Esophagus muscularis mucosa (tissue), 4 donors: ENCODE data around the gene TPK1. TPM values are rescaled to one million over a fixed set of nuclear protein-coding genes. Genes with fewer than 3 reads are reported as not detected.

Experiments
- DNase-seq: peaks from one replicate; pipeline ENCODE4 v3.0.0-alpha.2; 2017; ENCODE audit errors: extremely low spot score
- H3K27ac ChIP-seq, 4 donors: fragments of 200-600 bp; sonication (generic); replicated peaks in 1 of 4; 1 replicate in 3 of 4; 2 replicates in 1 of 4; pipeline ENCODE4 v1.5.1; 2016 to 2019; ENCODE audit warnings: mild to moderate bottlenecking in 1 of 4
- H3K27me3 ChIP-seq, 4 donors: fragments of 200-600 bp; sonication (generic); one replicate each; pipeline versions ENCODE4 v1.5.1 to v1.6.0; 2016 to 2019
- H3K36me3 ChIP-seq, 4 donors: fragments of 200-600 bp; sonication (generic); one replicate each; pipeline ENCODE4 v1.5.1; 2016 to 2019
- H3K4me1 ChIP-seq, 4 donors: fragments of 200-600 bp; sonication (generic); one replicate each; pipeline ENCODE4 v1.5.1; 2016 to 2019
- H3K4me3 ChIP-seq, 4 donors: fragments of 200-600 bp; sonication (generic); 1 replicate in 2 of 4; 2 replicates in 2 of 4; pipeline ENCODE4 v1.5.1; 2016 to 2019; ENCODE audit warnings: mild to moderate bottlenecking in 4 of 4, moderate library complexity in 1 of 4
- H3K9me3 ChIP-seq, 4 donors: fragments of 200-600 bp; sonication (generic); 1 replicate in 3 of 4; 2 replicates in 1 of 4; pipeline ENCODE4 v1.5.1; 2016 to 2019
- EP300 ChIP-seq: sonication (generic); formaldehyde crosslinking; IDR thresholded peaks from one replicate; pipeline ENCODE4 v1.6.1; 2017; ENCODE audit warnings: antibody characterized with exemption
- POLR2A ChIP-seq: fragments of 450-650 bp; IDR thresholded peaks from one replicate; pipeline ENCODE4 v1.6.1; 2017; ENCODE audit warnings: antibody characterized with exemption, moderate library complexity, mild to moderate bottlenecking, low read depth
- POLR2AphosphoS5 ChIP-seq, 2 donors: sonication (generic); formaldehyde crosslinking; IDR thresholded peaks; one replicate each; pipeline ENCODE4 v1.6.1; 2017; ENCODE audit warnings: antibody characterized with exemption in 2 of 2
- WGBS: methylation state at CpG from one replicate; pipeline ENCODE4 v1.1.5; 2018; 5-methylcytosine and 5-hydroxymethylcytosine counted together
- intact Hi-C: fragments of 100-400 bp; cut with DNase I; formaldehyde crosslinking; loops from one replicate; pipeline ENCODE4 v1.15.1; 2023
- total RNA-seq, 4 donors: library from RNA; depleted of rRNA; stranded (reverse); fragments of >200 nt; gene quantifications; one replicate each; pipeline versions ENCODE4 v1.1.0 to v1.2.1, GENCODE V29; 2016
- TF ChIP-seq, protein P1 (sequence below), 3 experiments: fragments of 200-600 bp in 2 of 3; fragments of 450-650 bp in 1 of 3; sonication (generic) in 2 of 3; IDR thresholded peaks; one replicate each; pipeline ENCODE4 v1.5.1; 2017 to 2019; ENCODE audit warnings: antibody characterized with exemption in 3 of 3, mild to moderate bottlenecking in 2 of 3, moderate library complexity in 1 of 3

TPK1 gene
- total RNA-seq, 4 donors from 2014 or later, result 2.7 to 4.3 (median 3.4) TPM

DNA sequence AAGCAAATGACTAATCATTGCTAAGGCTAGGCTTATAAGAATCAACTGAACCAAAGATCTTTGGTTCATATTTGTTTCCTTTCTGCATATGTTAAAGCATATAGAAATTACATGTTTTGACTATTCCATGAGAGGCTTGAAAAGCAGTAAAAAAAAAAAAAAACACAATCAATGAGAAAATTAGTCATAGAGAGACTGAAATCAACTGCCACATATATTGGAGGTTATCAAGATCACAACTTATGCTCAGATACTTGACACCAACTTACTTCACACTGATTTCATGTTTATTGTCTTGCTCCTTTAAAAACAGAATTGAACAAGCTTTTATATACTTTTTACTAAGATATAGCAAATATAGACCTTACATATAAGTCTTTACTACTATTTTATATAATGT, 161.3 kb downstream of the TPK1 start:
- intact Hi-C loops, result no loop called here
- Histone ChIP-seq H3K9me3 (no peaks in the 10 kb centered on the region), H3K27me3 (no peaks in the 10 kb centered on the region), H3K4me3 (no peak overlapping the region), H3K4me1 (no peaks in the 10 kb centered on the region), H3K36me3 (no peaks in the 10 kb centered on the region), H3K27ac (no peak overlapping the region)
- no peak for DNase-seq
- TF ChIP-seq POLR2AphosphoS5 (IDR thresholded peaks at IDR 0.05) (no peak), POLR2A (no peak), EP300 (no peak)
- TF ChIP-seq, protein P1, sequence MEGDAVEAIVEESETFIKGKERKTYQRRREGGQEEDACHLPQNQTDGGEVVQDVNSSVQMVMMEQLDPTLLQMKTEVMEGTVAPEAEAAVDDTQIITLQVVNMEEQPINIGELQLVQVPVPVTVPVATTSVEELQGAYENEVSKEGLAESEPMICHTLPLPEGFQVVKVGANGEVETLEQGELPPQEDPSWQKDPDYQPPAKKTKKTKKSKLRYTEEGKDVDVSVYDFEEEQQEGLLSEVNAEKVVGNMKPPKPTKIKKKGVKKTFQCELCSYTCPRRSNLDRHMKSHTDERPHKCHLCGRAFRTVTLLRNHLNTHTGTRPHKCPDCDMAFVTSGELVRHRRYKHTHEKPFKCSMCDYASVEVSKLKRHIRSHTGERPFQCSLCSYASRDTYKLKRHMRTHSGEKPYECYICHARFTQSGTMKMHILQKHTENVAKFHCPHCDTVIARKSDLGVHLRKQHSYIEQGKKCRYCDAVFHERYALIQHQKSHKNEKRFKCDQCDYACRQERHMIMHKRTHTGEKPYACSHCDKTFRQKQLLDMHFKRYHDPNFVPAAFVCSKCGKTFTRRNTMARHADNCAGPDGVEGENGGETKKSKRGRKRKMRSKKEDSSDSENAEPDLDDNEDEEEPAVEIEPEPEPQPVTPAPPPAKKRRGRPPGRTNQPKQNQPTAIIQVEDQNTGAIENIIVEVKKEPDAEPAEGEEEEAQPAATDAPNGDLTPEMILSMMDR (IDR thresholded peaks at IDR 0.05), result no peak

DNA sequence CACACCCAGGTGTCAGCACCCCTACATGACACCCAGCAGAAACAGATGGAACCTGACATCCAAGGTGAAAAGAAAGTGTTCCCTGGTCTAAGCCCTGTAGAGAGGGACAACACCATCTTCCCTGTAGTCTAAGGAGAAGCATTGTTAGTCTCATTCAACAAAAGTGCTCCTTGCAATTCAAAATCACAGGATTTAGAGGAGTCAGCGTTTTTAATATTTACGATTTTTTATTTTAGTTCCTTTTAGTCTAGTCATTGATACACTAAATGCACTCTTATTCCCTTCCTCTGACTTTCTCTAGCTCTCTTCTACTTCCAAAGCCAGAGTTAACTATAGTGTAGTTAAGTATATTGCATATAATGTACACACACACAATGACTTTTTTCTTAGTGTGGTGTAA, 163.0 kb downstream of the TPK1 start:
- no peaks in the 10 kb centered on the region for H3K27me3 ChIP-seq
- H3K36me3 ChIP-seq, result no peaks in the 10 kb centered on the region
- TF ChIP-seq POLR2AphosphoS5 (IDR thresholded peaks at IDR 0.05) (no peak), EP300 (no peak), POLR2A (no peak)
- TF ChIP-seq, protein P1 (IDR thresholded peaks at IDR 0.05), result no peak
- H3K27ac ChIP-seq, result no peak overlapping the region
- H3K4me1 ChIP-seq, result no peaks in the 10 kb centered on the region
- H3K9me3 ChIP-seq, result no peaks in the 10 kb centered on the region
- 82% methylated on average over 2 of the region's 2 CpGs for WGBS
- H3K4me3 ChIP-seq, result no peak overlapping the region
- intact Hi-C loops, result no loop called here
- no peak for DNase-seq

GRCh38 chr7:144671429-144671828, 164.4 kb downstream of the TPK1 start:
- no peak for TF ChIP-seq EP300
- TF ChIP-seq POLR2A, result no peak
- TF ChIP-seq, protein P1 (IDR thresholded peaks at IDR 0.05), result no peak
- no peak for TF ChIP-seq POLR2AphosphoS5 (IDR thresholded peaks at IDR 0.05)
- no peak overlapping the region for H3K27ac ChIP-seq
- H3K4me3 ChIP-seq, result no peak overlapping the region
- no peaks in the 10 kb centered on the region for H3K36me3 ChIP-seq
- no peaks in the 10 kb centered on the region for H3K27me3 ChIP-seq
- DNase-seq, result no peak
- H3K4me1 ChIP-seq, result no peaks in the 10 kb centered on the region
- no peaks in the 10 kb centered on the region for H3K9me3 ChIP-seq
- WGBS, result 75% methylated on average over 4 of the region's 4 CpGs
- intact Hi-C loops, result no loop called here

GRCh38 chr7:144670218-144670617, 165.6 kb downstream of the TPK1 start:
- intact Hi-C loops, result no loop called here
- Histone ChIP-seq H3K27me3 (no peaks in the 10 kb centered on the region), H3K27ac (no peak overlapping the region), H3K36me3 (no peaks in the 10 kb centered on the region), H3K4me3 (no peak overlapping the region), H3K4me1 (no peaks in the 10 kb centered on the region), H3K9me3 (no peaks in the 10 kb centered on the region)
- DNase-seq, result no peak
- 33% methylated on average over 3 of the region's 3 CpGs for WGBS
- TF ChIP-seq POLR2AphosphoS5 (IDR thresholded peaks at IDR 0.05) (no peak), POLR2A (no peak), EP300 (no peak)
- TF ChIP-seq, protein P1 (IDR thresholded peaks at IDR 0.05), result no peak

GRCh38 chr7:144668503-144668902, 167.3 kb downstream of the TPK1 start:
- no peak overlapping the region for H3K4me3 ChIP-seq
- no peaks in the 10 kb centered on the region for H3K27me3 ChIP-seq
- H3K4me1 ChIP-seq, result no peaks in the 10 kb centered on the region
- TF ChIP-seq POLR2AphosphoS5 (IDR thresholded peaks at IDR 0.05) (no peak), EP300 (no peak), POLR2A (no peak)
- intact Hi-C loops, result no loop called here
- no peaks in the 10 kb centered on the region for H3K9me3 ChIP-seq
- DNase-seq, result no peak
- no peak overlapping the region for H3K27ac ChIP-seq
- WGBS, result 68% methylated on average over 1 of the region's 1 CpG
- H3K36me3 ChIP-seq, result no peaks in the 10 kb centered on the region
